HG02623 (cell line): ENCODE measurements around the gene ATG16L1.

ENCODE experiments used
- ATAC-seq: cut with Tn5 transposase; IDR thresholded peaks from one replicate; pipeline ENCODE4 v1.9.1; 2021; ENCODE audit warnings: moderate library complexity; ENCODE audit not compliant: unreplicated experiment

The ATG16L1 gene

DNA sequence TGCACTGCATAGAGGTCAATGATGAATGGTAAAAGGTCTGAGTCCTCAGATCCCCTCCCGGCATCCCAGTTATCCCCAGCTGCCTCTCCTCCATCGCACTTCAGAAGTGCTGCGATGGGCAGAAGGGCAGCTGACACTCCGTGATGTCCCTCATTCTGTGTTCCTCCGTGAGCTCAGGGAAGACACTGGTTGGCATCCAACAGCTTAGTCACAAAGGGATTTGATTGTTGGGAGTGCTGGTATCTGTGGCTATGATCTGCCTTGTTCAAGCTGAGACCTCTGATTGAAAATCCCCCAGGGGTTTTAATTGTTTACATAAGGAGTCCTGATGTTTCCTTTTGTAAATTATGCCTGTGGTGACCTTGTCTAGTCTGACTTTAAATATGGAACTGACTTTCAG is 37.2 kb downstream of the ATG16L1 start:
- no peak for ATAC-seq

DNA sequence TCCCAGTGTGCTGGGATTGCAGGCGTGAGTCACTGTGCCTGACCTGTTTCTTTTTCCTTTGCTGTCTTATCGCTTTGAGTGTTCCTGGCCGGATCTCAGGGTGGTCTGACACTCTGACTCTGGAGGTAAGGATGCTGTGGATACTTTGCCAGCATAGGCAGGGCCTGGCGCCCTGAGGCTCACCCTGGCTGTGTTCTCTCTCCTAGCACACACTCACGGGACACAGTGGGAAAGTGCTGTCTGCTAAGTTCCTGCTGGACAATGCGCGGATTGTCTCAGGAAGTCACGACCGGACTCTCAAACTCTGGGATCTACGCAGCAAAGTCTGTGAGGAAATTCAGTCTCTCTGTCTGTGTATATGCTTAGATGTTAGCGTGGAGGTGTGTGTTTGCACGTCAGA is 38.2 kb downstream of the ATG16L1 start:
- no peak for ATAC-seq

DNA sequence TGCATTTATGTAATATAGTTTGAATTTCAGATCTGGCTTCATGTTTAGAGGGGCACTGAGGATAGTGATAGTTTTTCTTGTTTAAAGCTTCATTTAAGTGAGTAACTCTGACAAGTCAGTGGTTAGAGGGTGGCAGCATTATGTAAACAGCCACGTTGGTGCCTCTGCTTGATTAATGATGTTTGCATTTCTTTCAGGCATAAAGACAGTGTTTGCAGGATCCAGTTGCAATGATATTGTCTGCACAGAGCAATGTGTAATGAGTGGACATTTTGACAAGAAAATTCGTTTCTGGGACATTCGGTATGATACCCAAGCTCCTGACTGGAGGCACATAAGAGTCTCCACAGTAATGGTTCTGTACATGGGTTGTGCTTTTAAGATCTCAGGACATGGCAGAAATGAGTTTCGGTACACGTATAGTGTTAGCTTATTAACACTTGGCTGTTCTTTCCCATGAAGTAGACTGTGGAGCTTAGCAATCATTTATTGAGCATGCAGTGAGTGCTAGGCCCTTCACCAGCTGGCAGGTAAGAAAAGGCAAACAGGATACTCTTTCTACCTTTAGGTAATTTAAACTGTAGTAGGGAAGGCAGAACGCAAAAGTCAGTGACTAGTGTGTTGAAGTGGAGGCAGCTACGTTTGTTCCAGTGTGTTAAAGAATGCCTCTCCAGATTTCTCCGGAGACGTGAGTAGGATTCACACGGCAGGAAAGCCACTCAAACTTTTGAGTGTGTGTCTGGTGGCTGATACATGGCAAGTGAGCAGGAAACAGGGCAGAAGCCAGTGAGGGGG is 38.8 kb downstream of the ATG16L1 start:
- no peak for ATAC-seq

DNA sequence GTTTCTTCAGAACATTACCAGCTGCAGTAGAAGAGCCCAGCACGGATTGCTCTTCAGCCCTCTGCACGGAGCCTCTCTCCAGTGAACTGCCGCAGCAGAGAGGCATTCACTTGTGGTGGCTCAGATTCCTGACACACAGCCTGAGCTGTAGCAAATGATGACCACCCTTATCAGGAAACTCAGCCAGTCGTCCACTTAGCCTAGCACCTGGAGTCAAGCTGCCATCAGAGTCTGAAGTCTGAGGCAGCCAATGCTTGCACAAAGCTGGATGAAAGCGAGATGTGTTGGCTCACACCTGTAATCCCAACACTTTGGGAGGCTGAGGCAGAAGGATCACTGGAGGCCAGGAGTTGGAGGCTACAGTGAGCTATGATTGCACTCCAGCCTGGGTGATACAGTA is 44.4 kb downstream of the ATG16L1 start:
- ATAC-seq = no peak

GRCh38 chr2:233297076-233297475 is 45.6 kb downstream of the ATG16L1 start:
- no peak for ATAC-seq

GRCh38 chr2:233300401-233300800 is 48.9 kb downstream of the ATG16L1 start:
- no peak for ATAC-seq

DNA sequence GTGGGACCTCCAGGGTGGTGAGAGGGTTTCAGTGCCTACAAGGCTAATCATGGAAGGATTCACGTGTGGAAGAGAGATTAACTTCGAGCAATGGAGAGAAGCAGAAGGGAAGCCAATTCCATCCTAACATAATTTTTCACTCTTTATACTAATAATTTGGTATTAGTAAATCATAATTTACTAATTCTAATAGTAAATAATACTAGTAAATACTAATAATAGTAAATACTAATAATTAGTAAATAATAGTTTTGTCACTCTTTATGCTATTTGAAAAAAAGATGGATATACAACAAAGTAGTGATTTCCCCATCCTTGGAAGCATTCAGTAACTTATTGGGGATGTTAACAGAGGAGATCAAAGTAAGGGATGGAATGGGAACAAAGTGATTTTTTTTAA is 49.8 kb downstream of the ATG16L1 start:
- ATAC-seq = no peak

DNA sequence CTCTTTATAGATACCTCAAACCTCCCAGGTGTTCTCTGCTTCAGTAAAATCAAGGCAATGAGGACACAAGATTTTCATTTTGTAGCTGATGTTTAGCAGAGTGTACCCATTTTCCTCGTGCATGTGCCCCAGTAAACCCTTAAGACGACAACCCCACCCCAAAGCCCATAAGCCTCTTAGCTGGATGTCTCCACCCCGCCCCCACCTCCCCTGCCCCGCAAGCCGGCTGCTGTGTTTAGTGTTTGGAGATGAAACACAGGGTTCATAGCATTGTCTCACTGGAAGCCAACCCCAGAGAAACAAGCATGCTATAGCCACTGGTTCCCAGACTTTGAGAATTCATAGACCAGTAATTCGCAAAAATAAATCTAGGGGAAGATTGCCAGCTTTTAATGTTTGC is 50.3 kb downstream of the ATG16L1 start:
- ATAC-seq = no peak

GRCh38 chr2:233303252-233303651 is 51.8 kb downstream of the ATG16L1 start:
- no peak for ATAC-seq

- no peak for ATAC-seq
These were observed 56.1 kb downstream of the ATG16L1 start, which contains the start of gene SAG for GRCh38 chr2:233307565-233307964. TSS of gene SAG (plus strand) at chr2:233307816. CDS start at chr2:233309190, 1,374 bp downstream.

DNA sequence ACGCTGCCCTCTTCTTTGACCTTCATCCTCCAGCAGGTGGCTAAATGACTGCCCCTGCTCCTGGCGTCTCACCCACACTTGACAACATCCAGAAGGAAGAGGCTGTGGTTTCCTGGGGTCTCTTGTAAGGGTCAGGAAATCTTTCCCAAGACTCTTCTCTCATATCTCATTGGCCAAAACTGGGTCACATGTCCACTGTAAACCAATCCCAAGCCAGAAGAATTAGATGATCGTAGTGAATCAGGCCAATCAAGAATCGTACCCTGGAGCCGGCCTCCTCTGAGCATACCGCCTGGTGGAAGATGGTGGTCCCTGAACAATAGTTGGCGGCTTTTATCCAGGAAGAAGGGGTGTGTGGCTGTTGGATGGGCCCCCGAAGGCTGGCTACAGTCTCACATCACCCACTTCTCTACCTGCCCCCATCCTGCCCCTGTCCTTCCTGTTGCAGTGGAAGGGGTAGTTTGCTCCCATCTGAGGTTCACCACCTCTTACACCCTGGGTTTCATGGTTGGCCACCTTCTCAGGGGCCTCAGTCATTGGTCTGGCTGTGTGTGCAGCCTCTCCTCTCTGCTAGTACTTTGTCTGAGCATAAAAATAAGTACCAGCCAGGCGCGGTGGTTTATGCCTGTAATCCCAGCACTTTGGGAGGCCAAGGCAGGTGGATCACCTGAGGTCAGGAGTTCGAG is 59.9 kb downstream of the ATG16L1 start:
- ATAC-seq = no peak

DNA sequence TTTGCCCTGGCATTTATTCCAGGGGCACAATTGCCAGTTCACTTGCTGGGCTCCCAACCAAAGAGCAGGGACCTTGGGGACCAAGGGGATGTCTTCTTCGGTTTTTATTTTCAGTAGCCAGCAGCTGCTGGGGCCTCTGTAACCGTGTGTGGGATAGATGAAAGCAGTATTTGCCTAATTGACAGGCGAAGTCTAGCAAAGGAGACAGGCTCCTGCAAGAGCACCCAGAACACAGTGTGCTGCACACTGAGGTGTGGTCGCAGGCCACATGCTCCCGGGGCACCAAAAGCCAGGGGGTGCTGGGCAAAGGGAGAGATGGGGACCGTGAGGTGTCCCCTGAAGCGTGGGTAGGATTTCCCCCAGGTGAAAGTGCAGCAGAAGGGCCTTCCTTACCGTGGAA is 61.4 kb downstream of the ATG16L1 start:
- ATAC-seq = no peak

DNA sequence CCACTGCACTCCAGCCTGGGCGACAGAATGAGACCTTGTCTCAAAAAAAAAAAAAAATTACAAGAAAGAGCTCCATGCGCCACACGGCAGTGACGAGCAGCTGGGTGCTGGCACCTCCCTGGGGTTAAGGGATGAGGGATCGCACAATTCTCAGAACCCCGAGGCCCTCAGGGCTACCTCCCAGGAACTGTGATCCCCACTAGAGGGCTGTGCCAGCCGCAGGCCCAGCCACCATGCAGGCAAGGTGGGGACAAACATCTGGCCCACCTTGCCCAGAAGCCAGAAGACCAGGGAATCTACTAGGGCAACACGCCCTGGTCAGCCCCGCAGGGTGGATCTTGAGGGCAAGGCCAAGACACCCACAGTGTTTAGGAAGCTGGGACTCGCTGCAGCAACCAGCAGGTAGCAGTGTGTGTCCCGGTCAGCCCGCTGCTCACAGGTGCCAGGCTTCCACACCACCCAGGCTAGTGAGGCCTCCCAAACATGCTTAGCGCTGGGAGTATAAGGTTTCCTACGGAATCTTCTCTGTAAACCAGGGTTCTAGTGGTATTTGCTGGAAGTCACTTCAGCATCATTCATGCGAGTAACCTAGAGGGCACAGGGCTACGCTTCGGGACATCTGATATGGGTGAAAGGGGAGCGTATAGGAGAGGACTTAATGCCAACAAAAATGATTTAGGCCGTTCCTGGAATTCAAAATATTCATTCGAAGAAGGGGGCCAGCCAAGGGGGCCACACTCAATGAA is 62.9 kb downstream of the ATG16L1 start:
- no peak for ATAC-seq

DNA sequence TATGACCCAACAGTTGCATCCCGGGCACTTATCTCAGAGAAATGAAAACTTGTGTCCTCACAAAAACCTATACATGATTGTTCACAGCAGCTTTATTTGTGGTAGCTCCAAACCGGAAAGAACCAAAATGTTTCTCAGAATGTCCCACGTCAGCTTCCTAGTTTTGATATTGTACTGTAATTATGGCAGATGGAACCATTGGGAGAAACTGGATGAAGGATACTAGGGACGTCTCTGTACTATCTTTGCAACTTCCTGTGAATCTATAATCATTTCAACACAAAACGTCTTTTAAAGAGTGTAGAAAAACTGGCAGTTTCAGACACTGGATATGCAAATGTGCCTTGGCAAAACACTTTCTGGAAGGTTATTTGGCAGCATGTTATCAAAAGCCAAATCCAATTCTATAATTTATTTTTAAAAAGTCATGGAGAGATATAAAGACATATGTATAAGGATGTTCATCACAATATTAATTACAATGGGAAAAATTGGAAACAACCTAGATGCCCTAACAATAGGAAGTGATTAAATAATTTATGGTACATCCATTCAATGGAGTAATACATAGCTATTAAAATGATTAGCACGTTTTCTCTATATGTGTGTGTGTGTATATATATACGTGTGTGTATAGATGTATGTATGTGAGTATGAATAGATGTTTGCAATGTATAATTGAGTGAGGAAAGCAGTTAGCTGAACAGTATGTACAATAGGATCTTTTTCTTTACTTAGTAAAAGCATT is 65.9 kb downstream of the ATG16L1 start:
- ATAC-seq = no peak

DNA sequence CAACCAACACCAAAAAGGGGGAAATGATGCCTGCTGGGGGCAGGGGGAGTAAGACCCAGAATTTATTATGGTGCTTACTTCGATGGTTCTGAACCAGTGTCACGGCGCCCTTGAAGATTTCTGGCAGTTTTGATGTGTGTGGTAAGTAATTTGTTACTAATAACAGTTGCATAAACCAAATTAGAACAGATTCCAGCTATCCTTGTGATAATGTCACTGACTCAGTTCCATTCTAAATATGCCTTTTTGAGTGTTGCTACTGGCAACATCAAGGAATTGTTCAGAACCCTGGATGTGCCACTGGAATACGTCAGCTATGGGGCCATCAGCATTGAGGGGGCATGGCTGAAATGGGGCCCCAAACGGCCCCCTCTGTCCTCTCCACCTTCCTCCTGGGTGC is 67.8 kb downstream of the ATG16L1 start:
- no peak for ATAC-seq

DNA sequence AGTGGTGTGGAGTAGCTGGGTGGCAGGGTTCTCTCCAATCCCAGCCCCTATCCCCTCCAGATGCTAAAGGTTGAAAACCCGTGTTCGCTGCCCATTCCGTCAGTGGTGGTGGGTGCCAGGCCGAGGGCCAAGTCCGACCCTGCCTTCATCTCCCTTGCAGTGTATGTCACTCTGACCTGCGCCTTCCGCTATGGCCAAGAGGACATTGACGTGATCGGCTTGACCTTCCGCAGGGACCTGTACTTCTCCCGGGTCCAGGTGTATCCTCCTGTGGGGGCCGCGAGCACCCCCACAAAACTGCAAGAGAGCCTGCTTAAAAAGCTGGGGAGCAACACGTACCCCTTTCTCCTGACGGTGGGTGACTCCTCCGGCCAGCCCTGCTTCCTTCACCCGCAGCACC is 69.0 kb downstream of the ATG16L1 start:
- ATAC-seq = no peak

DNA sequence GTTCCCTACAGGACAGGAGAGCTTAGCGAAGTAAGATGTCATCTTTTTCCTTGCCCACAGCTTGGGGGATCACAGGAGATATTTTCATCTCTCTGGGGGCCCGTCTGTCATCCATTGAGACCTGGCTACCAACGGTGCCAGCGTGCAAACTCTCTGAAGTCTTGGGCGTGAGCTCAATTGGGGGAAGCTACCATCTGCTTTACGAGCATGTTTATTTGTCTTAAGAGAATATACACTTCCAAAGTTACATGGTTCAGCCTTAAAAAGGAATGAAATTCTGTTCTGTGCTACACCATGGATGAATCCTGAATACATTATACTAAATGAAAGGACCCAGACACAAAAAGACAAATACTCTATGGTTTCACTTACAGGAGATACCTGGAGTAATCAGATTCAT is 69.7 kb downstream of the ATG16L1 start:
- no peak for ATAC-seq

GRCh38 chr2:233323851-233324250 is 72.4 kb downstream of the ATG16L1 start:
- no peak for ATAC-seq

DNA sequence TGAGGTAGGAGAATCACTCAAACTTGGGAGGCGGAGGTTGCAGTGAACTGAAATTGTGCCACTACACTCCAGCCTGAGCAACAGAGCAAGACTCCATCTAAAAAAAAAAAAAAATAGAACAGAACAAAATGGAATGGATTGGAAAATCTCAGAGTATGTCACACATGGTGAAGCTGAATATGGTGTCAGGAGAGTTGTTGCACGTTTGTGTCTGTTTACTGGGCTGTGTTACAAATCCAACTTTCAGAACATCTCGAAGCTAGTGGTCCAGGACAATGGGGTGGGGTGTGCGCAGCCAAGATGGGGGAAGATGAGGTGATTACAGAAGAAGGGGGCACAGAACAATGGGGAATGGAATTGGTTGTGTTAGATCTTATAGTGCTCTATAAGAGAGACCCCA is 73.8 kb downstream of the ATG16L1 start:
- ATAC-seq = no peak

- no peak for ATAC-seq
These were observed 74.3 kb downstream of the ATG16L1 start for GRCh38 chr2:233325814-233326213.

DNA sequence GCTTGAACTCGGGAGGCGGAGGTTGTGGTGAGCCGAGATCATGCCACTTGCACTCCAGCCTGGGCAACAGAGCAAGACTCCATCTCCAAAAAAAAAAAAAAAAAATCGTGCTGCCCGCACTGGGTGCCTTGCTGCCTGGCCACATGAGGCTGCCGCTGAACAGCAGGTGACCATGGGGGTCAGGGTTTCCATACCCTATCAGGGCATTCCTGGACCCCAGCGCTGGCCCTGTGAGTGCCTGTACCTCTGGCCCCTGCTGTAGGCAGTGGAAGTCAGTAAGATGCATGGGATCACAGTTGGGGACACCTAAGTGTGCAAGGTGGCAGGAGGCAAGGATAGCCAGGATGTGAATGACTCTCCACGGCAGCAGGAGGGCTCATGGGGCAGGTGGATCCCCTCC is 75.0 kb downstream of the ATG16L1 start:
- ATAC-seq = no peak
